Measurements from ENCODE around the gene HNRNPLL.
A peak's percentile ranks its signal among the peaks of the same experiment; 100 is the strongest.

Gene HNRNPLL

GRCh38 chr2:38596229-38596628 lies 6.5 kb downstream of the HNRNPLL start:
- FAIRE-seq (no peak), DNase-seq (ENCODE audit: low spot score) (no peak)

GRCh38 chr2:38592951-38593350 lies 9.8 kb downstream of the HNRNPLL start:
- DNase-seq (ENCODE audit: low spot score), result no peak
- FAIRE-seq, result no peak

- no peak for FAIRE-seq
Measured at GRCh38 chr2:38591152-38591551, 11.6 kb downstream of the HNRNPLL start.

GRCh38 chr2:38590053-38590452 lies 12.7 kb downstream of the HNRNPLL start:
- no peak for DNase-seq (ENCODE audit: low spot score)

More at GRCh38 chr2:38591152-38591551, 11.6 kb downstream of the HNRNPLL start:
- no peak for DNase-seq (ENCODE audit: low spot score)

GRCh38 chr2:38586931-38587330 lies 15.8 kb downstream of the HNRNPLL start:
- FAIRE-seq, result no peak
- no peak for DNase-seq (ENCODE audit: low spot score)

More at GRCh38 chr2:38590053-38590452, 12.7 kb downstream of the HNRNPLL start:
- FAIRE-seq, result no peak

GRCh38 chr2:38584881-38585280 lies 17.8 kb downstream of the HNRNPLL start:
- DNase-seq (ENCODE audit: low spot score) (no peak), FAIRE-seq (no peak)

GRCh38 chr2:38583994-38584393 lies 18.7 kb downstream of the HNRNPLL start:
- DNase-seq (ENCODE audit: low spot score) (no peak), FAIRE-seq (no peak)

- DNase-seq (ENCODE audit: low spot score) (no peak), FAIRE-seq (no peak)
Measured at GRCh38 chr2:38583524-38583923, 19.2 kb downstream of the HNRNPLL start.

GRCh38 chr2:38581193-38582147 lies 21.3 kb downstream of the HNRNPLL start:
- FAIRE-seq (peak; percentile 44), DNase-seq (ENCODE audit: low spot score) (peak; percentile 48)

GRCh38 chr2:38580115-38580636 lies 22.6 kb downstream of the HNRNPLL start:
- FAIRE-seq, result no peak
- DNase-seq (ENCODE audit: low spot score), result no peak

GRCh38 chr2:38578832-38579231 lies 23.9 kb downstream of the HNRNPLL start:
- DNase-seq (ENCODE audit: low spot score) (no peak), FAIRE-seq (no peak)

GRCh38 chr2:38574278-38574677 lies 28.4 kb downstream of the HNRNPLL start:
- no peak for DNase-seq (ENCODE audit: low spot score)
- no peak for FAIRE-seq

- no peak for FAIRE-seq
- DNase-seq (ENCODE audit: low spot score), result no peak
Measured at GRCh38 chr2:38572167-38572566, 30.6 kb downstream of the HNRNPLL start.

GRCh38 chr2:38571193-38571592 lies 31.5 kb downstream of the HNRNPLL start:
- FAIRE-seq, result no peak
- DNase-seq (ENCODE audit: low spot score), result no peak

- FAIRE-seq (no peak), DNase-seq (ENCODE audit: low spot score) (no peak)
Measured at GRCh38 chr2:38568724-38569436, 33.8 kb downstream of the HNRNPLL start.

- no peak for FAIRE-seq
- no peak for DNase-seq (ENCODE audit: low spot score)
Measured at GRCh38 chr2:38565333-38565732, 37.4 kb downstream of the HNRNPLL start.

GRCh38 chr2:38561691-38562090 lies 41.0 kb downstream of the HNRNPLL start:
- no peak for FAIRE-seq
- DNase-seq (ENCODE audit: low spot score), result no peak

GRCh38 chr2:38560092-38560491 lies 42.6 kb downstream of the HNRNPLL start:
- FAIRE-seq (no peak), DNase-seq (ENCODE audit: low spot score) (no peak)

GRCh38 chr2:38557981-38558380 lies 44.7 kb downstream of the HNRNPLL start:
- FAIRE-seq, result no peak
- no peak for DNase-seq (ENCODE audit: low spot score)

- DNase-seq (ENCODE audit: low spot score) (no peak), FAIRE-seq (no peak)
Measured at GRCh38 chr2:38557217-38557616, 45.5 kb downstream of the HNRNPLL start.

GRCh38 chr2:38556006-38556801 lies 46.5 kb downstream of the HNRNPLL start:
- DNase-seq (ENCODE audit: low spot score) (no peak), FAIRE-seq (no peak)
